ENCODE results near the gene ANTXR1. TPM values are rescaled to one million over a fixed set of nuclear protein-coding genes. Genes with fewer than 3 reads are reported as not detected.

The ANTXR1 gene
- total RNA-seq, 1 experiment from 2014 or later = 37.3 TPM

- Histone ChIP-seq H3K4ac (ENCODE audit: low read depth, low read length) (no peak overlapping the region), H3K9me3 (ENCODE audit: control insufficient read depth, low read depth, low read length) (no peaks in the 10 kb centered on the region), H3K4me1 (ENCODE audit: insufficient read depth, low read length) (peaks cover 8% of the 10 kb centered on the region), H3K79me1 (ENCODE audit: insufficient read depth, low read depth, low read length, poor library complexity, severe bottlenecking) (no peaks in the 10 kb centered on the region), H2BK5ac (ENCODE audit: insufficient read length, low read length) (no peak overlapping the region), H3T11ph (ENCODE audit: low read length) (no peak overlapping the region), H2BK15ac (ENCODE audit: low read depth, low read length) (no peak overlapping the region), H3K9ac (ENCODE audit: extremely low read depth, insufficient read length, low read length) (no peak overlapping the region), H3K23me2 (ENCODE audit: insufficient read length, low read depth, low read length, poor library complexity, severe bottlenecking) (no peaks in the 10 kb centered on the region), H4K91ac (ENCODE audit: insufficient read length, low read depth, low read length) (no peak overlapping the region), H4K8ac (replicated peaks; ENCODE audit: insufficient read length, low read depth, low read length) (no peak overlapping the region), H3K4me2 (ENCODE audit: insufficient read depth, insufficient read length, low read length) (no peak overlapping the region), H2BK120ac (ENCODE audit: low read depth, low read length, poor library complexity, severe bottlenecking) (no peak overlapping the region), H3K18ac (ENCODE audit: insufficient read length, low read depth, low read length) (no peak overlapping the region), H3K27ac (ENCODE audit: insufficient read length, low read depth, low read length) (no peak overlapping the region), H2BK20ac (ENCODE audit: low read depth, low read length, poor library complexity, severe bottlenecking) (no peak overlapping the region), H3K27me3 (ENCODE audit: insufficient read depth, low read length) (no peaks in the 10 kb centered on the region), H4K20me1 (ENCODE audit: control insufficient read depth, insufficient read depth, insufficient read length) (no peaks in the 10 kb centered on the region), H4K5ac (ENCODE audit: insufficient read length, low read depth, low read length) (no peak overlapping the region), H2BK12ac (ENCODE audit: insufficient read length, low read depth, low read length) (no peak overlapping the region), H3K56ac (ENCODE audit: insufficient read length, low read depth, low read length) (no peak overlapping the region), H2AFZ (ENCODE audit: low read length) (no peak overlapping the region), H3K23ac (ENCODE audit: insufficient read length, low read depth, low read length) (no peak overlapping the region), H3K14ac (ENCODE audit: insufficient read depth, low read length) (no peak overlapping the region), H2AK5ac (ENCODE audit: insufficient read length, low read length) (no peak overlapping the region), H3K79me2 (ENCODE audit: insufficient read depth, low read length) (no peaks in the 10 kb centered on the region)
- peaks cover 29 to 37% of the 10 kb centered on the region in 2 experiments for H3K4me1 Mint-ChIP-seq
- no peak for DNase-seq
- WGBS (ENCODE audit: extremely low coverage, insufficient read length, low lambda C conversion rate) = no CpG with 5 or more reads among the region's 4 CpGs
- H3K27me3 Mint-ChIP-seq (ENCODE audit: low read depth) = no peaks in the 10 kb centered on the region
- no peaks in the 10 kb centered on the region for H3K9me3 Mint-ChIP-seq
- TF ChIP-seq CTCF (conservative IDR thresholded peaks at IDR 0.05) = no peak
- H3K4me3 Mint-ChIP-seq = no peak overlapping the region
- peaks cover 0 to 5% (median 0%) of the 10 kb centered on the region in 3 experiments; a peak in 2 of 7 replicates for H3K36me3 Mint-ChIP-seq (ENCODE audit: insufficient read depth in 1 of 3, low read depth in 3 of 3)
- H3K27ac Mint-ChIP-seq = no peak overlapping the region
Observed at GRCh38 chr2:69116438-69116837, 103.5 kb downstream of the ANTXR1 start.
